ENCODE results near the gene DFFB. TPM values are rescaled to one million over a fixed set of nuclear protein-coding genes. Genes with fewer than 3 reads are reported as not detected.
A peak's percentile ranks its signal among the peaks of the same experiment; 100 is the strongest.

DFFB gene
- total and polyA plus RNA-seq, 9 of the 15 experiments (the other 6 are each of a cell fraction or from before 2014, with no cell fraction given), result 2.3 to 15.8 (median 11.5) TPM

GRCh38 chr1:3900150-3900968 is 43.1 kb downstream of the DFFB start, which contains the start of gene C1orf174 (continued):
- TF ChIP-seq IFI16 (CRISPR knock-in tag; IDR thresholded peaks at IDR 0.05), result no peak
- no peak for TF ChIP-seq SRSF9 (IDR thresholded peaks at IDR 0.05; ENCODE audit: borderline replicate concordance, low read depth, low read length)
- TF ChIP-seq L3MBTL2 (IDR thresholded peaks at IDR 0.05), result peak; percentile 78; the same call in 1 of the 2 replicates
- peak; percentile 97 for TF ChIP-seq PHF8 (IDR thresholded peaks at IDR 0.05; ENCODE audit: borderline replicate concordance, low read length)
- no peak; the same call in 1 of the 2 replicates for TF ChIP-seq KDM2B (CRISPR knock-in tag; IDR thresholded peaks at IDR 0.05)
- no peak for TF ChIP-seq ZNF174 (CRISPR knock-in tag; IDR thresholded peaks at IDR 0.05)
- TF ChIP-seq ZNF282 (CRISPR knock-in tag; IDR thresholded peaks at IDR 0.05), result no peak
- TF ChIP-seq NELFE (IDR thresholded peaks at IDR 0.05; ENCODE audit: insufficient read depth, insufficient read length), result no peak
- TF ChIP-seq ZNF717 (CRISPR knock-in tag; IDR thresholded peaks at IDR 0.05), result no peak
- TF ChIP-seq, protein P1, sequence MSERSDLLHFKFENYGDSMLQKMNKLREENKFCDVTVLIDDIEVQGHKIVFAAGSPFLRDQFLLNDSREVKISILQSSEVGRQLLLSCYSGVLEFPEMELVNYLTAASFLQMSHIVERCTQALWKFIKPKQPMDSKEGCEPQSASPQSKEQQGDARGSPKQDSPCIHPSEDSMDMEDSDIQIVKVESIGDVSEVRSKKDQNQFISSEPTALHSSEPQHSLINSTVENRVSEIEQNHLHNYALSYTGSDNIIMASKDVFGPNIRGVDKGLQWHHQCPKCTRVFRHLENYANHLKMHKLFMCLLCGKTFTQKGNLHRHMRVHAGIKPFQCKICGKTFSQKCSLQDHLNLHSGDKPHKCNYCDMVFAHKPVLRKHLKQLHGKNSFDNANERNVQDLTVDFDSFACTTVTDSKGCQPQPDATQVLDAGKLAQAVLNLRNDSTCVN (CRISPR knock-in tag; IDR thresholded peaks at IDR 0.05), result no peak; the same call in 1 of the 2 replicates
- peak; percentile 89 for TF ChIP-seq CXXC5 (CRISPR knock-in tag; IDR thresholded peaks at IDR 0.05)
- TF ChIP-seq, protein P2, sequence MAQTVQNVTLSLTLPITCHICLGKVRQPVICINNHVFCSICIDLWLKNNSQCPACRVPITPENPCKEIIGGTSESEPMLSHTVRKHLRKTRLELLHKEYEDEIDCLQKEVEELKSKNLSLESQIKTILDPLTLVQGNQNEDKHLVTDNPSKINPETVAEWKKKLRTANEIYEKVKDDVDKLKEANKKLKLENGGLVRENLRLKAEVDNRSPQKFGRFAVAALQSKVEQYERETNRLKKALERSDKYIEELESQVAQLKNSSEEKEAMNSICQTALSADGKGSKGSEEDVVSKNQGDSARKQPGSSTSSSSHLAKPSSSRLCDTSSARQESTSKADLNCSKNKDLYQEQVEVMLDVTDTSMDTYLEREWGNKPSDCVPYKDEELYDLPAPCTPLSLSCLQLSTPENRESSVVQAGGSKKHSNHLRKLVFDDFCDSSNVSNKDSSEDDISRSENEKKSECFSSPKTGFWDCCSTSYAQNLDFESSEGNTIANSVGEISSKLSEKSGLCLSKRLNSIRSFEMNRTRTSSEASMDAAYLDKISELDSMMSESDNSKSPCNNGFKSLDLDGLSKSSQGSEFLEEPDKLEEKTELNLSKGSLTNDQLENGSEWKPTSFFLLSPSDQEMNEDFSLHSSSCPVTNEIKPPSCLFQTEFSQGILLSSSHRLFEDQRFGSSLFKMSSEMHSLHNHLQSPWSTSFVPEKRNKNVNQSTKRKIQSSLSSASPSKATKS (CRISPR knock-in tag; IDR thresholded peaks at IDR 0.05), result no peak
- TF ChIP-seq BCL6 (CRISPR knock-in tag; IDR thresholded peaks at IDR 0.05), result peak; percentile 76; the same call in 1 of the 2 replicates
- no peak for TF ChIP-seq PRMT5 (CRISPR knock-in tag; IDR thresholded peaks at IDR 0.05)
- TF ChIP-seq NCOA6 (IDR thresholded peaks at IDR 0.05), result no peak
- TF ChIP-seq SMAD4 (CRISPR knock-in tag; conservative IDR thresholded peaks at IDR 0.05), result peak; percentile 84
- TF ChIP-seq ZNF239 (CRISPR knock-in tag; IDR thresholded peaks at IDR 0.05), result peak; percentile 18; the same call in 1 of the 2 replicates
- TF ChIP-seq PHTF2 (CRISPR knock-in tag; IDR thresholded peaks at IDR 0.05), result no peak
- peak; percentile 15; the same call in 1 of the 2 replicates for TF ChIP-seq SOX6 (IDR thresholded peaks at IDR 0.05)
- TF ChIP-seq, protein P3, sequence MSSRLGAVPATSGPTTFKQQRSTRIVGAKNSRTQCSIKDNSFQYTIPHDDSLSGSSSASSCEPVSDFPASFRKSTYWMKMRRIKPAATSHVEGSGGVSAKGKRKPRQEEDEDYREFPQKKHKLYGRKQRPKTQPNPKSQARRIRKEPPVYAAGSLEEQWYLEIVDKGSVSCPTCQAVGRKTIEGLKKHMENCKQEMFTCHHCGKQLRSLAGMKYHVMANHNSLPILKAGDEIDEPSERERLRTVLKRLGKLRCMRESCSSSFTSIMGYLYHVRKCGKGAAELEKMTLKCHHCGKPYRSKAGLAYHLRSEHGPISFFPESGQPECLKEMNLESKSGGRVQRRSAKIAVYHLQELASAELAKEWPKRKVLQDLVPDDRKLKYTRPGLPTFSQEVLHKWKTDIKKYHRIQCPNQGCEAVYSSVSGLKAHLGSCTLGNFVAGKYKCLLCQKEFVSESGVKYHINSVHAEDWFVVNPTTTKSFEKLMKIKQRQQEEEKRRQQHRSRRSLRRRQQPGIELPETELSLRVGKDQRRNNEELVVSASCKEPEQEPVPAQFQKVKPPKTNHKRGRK (tag; IDR thresholded peaks at IDR 0.05), result no peak
- no peak for TF ChIP-seq CBFA2T3 (IDR thresholded peaks at IDR 0.05)
- TF ChIP-seq ZNF395 (CRISPR knock-in tag; IDR thresholded peaks at IDR 0.05), result peak; percentile 99
- TF ChIP-seq, protein P4, sequence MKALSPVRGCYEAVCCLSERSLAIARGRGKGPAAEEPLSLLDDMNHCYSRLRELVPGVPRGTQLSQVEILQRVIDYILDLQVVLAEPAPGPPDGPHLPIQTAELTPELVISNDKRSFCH (CRISPR knock-in tag; IDR thresholded peaks at IDR 0.05), result no peak
- TF ChIP-seq, protein P4 (tag; IDR thresholded peaks at IDR 0.05), result peak; percentile 97

Data from K562 (cell line).